GM18505 (cell line): ENCODE results near the gene ARGFX.

Source experiments
- ATAC-seq: cut with Tn5 transposase; IDR thresholded peaks from one replicate; pipeline ENCODE4 v1.9.1; 2021; ENCODE audit not compliant: unreplicated experiment
- POLR2A ChIP-seq: IDR thresholded peaks from 4 replicates; pipeline ENCODE4 v1.6.1; 2011; ENCODE audit warnings: borderline replicate concordance; ENCODE audit not compliant: insufficient read depth, insufficient read length; ENCODE audit errors: extremely low read depth

ARGFX gene

DNA sequence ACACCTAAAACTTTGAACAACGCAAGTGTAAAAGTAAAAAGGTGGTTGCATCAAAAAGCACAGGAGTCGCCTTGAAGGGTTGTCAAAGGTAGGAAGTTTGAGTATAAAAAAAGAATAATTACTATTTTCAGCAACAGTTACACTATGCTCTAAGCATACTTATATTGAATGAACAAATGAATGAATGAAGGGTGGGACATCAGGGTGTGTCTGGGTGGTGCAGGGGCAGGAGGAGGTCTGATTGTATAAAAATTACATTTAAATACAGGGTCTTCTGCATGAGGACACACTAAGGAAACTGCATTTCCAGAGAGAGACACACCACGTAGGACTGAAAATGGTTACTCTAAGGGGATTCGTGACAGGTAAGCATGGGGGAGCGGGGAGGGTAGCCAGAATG lies at the start of gene ARGFX:
ARGFX (plus strand) TSS at position 301 of the 400 bp plus-strand sequence. CDS start 2,765 bp downstream, outside the sequence.
- no peak for TF ChIP-seq POLR2A
- ATAC-seq: no peak

DNA sequence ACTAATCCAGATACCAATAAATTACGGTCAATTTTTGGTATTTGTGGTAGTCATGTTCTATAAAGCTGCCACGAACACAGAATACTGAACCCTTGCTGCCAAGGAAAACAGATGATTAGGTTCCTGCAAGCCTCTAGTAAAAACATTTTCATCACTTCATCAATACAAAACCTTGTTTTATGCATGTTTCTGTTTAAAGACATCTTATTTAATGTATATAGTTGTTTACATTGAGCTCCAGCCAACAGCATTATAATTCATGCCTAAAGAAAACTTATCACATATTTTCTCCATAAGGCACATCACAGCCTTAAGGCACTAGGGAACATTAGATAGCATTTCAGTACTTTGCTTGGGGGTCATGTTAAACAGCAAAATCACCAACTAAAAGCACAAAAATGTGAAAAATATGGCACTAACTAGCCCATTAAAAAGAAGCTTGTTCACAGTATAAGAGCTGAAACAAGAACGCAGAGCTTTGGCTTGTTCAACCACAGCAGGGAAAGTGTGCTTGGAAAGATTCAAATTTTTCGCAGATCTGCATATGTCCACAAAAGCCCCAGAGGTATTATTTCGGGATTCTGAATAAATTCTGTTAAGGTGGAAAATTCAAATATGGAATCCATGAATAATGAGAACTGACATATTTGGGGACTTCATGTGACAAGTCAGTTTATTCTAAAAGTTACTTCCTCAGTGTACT lies 49.6 kb upstream of the ARGFX start:
- no peak for TF ChIP-seq POLR2A
- no peak for ATAC-seq

DNA sequence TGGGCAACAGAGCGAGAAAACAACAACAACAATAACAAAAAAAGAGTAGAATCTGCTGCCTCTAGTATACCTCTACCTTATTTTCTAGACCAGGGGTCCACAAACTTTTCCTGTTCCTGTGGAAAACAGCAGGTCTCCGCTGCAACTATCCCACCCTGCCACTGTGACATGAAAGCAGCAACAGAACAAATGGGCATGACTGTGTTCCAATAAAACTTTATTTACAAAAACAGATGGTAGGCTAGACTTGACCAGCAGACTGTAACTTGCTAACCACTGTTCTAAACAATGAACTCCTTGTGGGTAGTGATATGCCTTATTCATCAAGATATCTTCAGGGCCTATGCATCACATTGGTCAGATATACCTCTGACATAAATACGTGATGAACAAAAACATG lies 47.2 kb upstream of the ARGFX start:
- no peak for ATAC-seq
- no peak for TF ChIP-seq POLR2A

DNA sequence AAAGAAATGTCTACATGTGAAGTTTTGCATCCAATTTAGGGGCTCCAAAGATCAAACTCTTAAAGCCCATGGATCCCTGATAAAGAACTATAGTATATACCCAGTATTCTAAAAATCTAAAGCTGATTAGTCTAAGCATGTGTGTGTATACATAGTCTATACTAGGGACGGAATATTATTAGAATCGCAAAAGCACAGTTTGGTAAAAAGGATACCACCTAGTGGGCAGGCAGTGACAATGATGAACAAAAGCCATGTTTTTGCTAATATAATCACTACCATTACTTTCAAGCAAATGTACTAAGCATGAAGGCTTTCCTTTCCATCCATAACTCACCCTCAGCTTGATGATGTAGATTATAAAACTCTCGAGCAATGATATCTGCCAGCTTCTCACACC lies 38.4 kb upstream of the ARGFX start:
- ATAC-seq: no peak

DNA sequence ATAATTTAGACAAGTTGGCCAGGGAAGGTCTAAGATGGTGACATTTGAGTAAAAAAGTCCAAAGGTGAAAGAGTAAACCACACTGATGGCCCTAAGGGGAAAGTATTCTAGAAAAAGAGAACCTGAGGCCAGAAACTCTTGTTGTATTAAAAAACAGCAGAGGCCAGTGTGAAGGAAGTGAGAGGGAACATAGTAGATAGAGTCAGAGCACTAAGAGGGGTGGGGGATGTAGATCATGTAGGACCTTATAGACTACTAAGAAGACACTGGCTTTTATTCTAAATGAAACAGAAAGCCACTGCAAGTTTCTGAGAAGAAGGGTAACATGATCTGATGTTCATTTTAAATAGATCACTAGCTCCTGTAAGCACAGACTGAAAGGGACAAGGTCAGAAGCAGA lies 36.5 kb upstream of the ARGFX start:
- TF ChIP-seq POLR2A: no peak
- no peak for ATAC-seq

More for the DNA sequence above, 38.4 kb upstream of the ARGFX start:
- TF ChIP-seq POLR2A: no peak

DNA sequence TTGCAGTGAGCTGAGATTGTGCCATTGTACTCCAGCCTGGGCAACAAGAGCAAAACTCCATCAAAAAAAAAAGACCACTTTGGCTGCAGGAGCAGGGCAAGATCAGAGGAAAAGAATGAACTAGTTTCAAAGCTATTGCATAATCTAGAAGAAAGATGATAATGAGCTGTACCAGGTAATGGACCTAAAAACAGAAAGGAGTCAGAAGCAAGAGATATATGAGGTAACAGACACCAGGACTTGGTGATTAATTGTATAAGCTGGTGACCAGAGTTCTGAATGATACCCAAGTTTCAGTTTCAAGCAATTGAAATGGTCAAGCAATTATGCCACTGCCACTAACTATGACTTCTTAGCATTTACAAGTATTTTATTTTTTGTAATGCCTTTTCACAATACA lies 24.8 kb upstream of the ARGFX start:
- no peak for TF ChIP-seq POLR2A
- no peak for ATAC-seq

DNA sequence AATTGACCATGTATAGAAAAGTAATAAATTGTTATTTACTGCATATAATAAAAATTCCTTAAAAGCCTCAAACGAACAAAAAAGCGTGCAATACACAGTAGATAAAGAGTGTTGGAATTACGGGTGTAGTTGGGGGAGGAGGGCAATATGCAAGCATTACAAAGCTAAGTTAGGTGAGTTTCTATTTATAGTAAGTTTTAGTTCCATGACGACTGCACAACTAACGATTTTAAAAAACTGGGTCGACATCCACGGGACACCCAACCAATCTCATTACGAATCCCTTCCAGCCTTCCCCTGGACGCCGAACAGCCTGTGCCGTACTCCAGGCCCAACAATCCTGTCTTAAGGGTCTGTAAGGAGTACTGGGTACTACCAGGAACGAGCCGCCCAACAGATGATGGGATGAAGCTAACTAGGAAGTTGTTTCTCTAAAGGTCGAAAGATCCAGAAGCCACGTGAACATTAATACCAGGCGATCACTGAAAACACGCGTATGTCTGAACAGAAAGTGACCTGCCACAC lies 22.6 kb upstream of the ARGFX start:
- ATAC-seq: peak; percentile 2
- TF ChIP-seq POLR2A: no peak

- TF ChIP-seq POLR2A: peak; percentile 71
- ATAC-seq: peak; percentile 82
Observed at GRCh38 chr3:121545574-121546455, 21.9 kb upstream of the ARGFX start, which contains the start of gene POLQ. Gene POLQ (minus strand): TSS chr3:121545988. CDS start chr3:121545877, 111 bp downstream.

GRCh38 chr3:121552379-121552778 lies 15.4 kb upstream of the ARGFX start:
- no peak for ATAC-seq
- TF ChIP-seq POLR2A: no peak

DNA sequence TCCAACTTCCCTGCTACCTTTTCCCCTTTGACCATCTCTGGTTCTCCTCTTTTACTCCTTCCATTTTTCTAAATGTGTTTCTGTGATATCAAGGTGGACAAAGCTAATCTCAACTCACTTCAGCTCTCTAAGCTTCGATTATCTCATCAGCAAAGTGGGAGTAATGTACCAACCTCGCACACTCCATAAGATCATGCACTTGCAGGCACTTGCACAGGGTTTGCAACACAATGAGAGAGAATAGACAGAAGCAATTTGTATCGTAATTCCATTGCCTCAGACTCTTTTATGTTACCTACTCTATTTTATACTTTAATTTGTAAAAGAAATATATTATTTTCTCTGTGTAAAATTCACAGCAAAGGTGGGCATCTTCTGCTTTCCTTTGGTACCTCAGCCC lies 15.0 kb upstream of the ARGFX start:
- no peak for TF ChIP-seq POLR2A
- ATAC-seq: no peak

- no peak for TF ChIP-seq POLR2A
- no peak for ATAC-seq
Observed at GRCh38 chr3:121557426-121557934, 10.3 kb upstream of the ARGFX start.

DNA sequence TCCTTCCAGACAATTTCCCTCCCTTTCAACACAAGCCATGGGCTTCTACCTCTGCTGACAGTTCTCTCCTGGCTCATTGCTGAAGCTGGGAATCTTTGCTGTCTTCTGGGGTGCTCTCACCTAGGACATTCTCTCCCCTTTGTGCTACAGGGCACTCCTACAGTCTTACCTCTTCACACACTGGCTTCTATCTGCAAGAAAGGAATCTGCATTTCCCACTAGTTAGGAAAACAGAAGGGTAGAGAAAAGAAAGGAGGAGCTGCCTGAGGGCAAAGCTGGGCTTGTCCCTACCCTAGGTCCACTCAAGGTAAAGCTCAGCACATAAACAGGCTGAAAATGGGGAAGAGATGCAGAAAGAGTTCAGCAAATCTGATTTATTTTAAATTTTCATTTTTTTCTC lies 5.6 kb upstream of the ARGFX start:
- no peak for ATAC-seq
- no peak for TF ChIP-seq POLR2A

- TF ChIP-seq POLR2A: no peak
- ATAC-seq: no peak
Observed at GRCh38 chr3:121566773-121567172, 976 bp upstream of the ARGFX start.
